Loucy (cell line): ENCODE data around the gene SUMO1.
A peak's percentile ranks its signal among the peaks of the same experiment; 100 is the strongest.

ENCODE experiments used
- H2AFZ ChIP-seq: fragments of 200-600 bp; sonication (generic); 2 replicates; pipeline ENCODE4 v1.6.0; 2016; ENCODE audit warnings: antibody characterized with exemption, mild to moderate bottlenecking, low read length, moderate library complexity
- H3F3A ChIP-seq: fragments of 200-600 bp; 2 replicates; pipeline ENCODE4 v1.6.0; 2016; ENCODE audit warnings: antibody characterized with exemption, low read depth, mild to moderate bottlenecking
- H3K27me3 ChIP-seq: fragments of 200-600 bp; sonication (generic); 2 replicates; pipeline ENCODE4 v1.6.1; 2014; ENCODE audit warnings: low read length, mild to moderate bottlenecking; ENCODE audit not compliant: insufficient read depth, poor library complexity, severe bottlenecking
- H3K36me3 ChIP-seq: fragments of 200-600 bp; sonication (generic); 2 replicates; pipeline ENCODE4 v1.6.1; 2016; ENCODE audit warnings: low read length; ENCODE audit not compliant: insufficient read depth
- H3K4me1 ChIP-seq: fragments of 200-600 bp; sonication (generic); 2 replicates; pipeline ENCODE4 v1.5.1; 2014; ENCODE audit warnings: low read length, mild to moderate bottlenecking; ENCODE audit not compliant: insufficient read depth, poor library complexity, severe bottlenecking
- H3K4me2 ChIP-seq: fragments of 200-600 bp; sonication (generic); 2 replicates; pipeline ENCODE4 v1.6.0; 2014; ENCODE audit warnings: antibody characterized with exemption, low read length, low read depth, mild to moderate bottlenecking; ENCODE audit not compliant: poor library complexity, severe bottlenecking
- H3K4me3 ChIP-seq: fragments of 200-600 bp; sonication (generic); 2 replicates; pipeline ENCODE4 v1.5.1; 2014; ENCODE audit warnings: low read length, mild to moderate bottlenecking, mixed read lengths; ENCODE audit not compliant: poor library complexity, severe bottlenecking
- H3K79me2 ChIP-seq: fragments of 200-600 bp; sonication (generic); 2 replicates; pipeline ENCODE4 v1.6.1; 2014; ENCODE audit warnings: low read length; ENCODE audit not compliant: insufficient read depth
- H3K9ac ChIP-seq: fragments of 200-600 bp; sonication (generic); 2 replicates; pipeline ENCODE4 v1.6.0; 2014; ENCODE audit warnings: mild to moderate bottlenecking, low read depth, low read length, moderate library complexity; ENCODE audit not compliant: poor library complexity, severe bottlenecking
- H3K9me2 ChIP-seq: fragments of 200-600 bp; sonication (generic); replicated peaks from 2 replicates; pipeline ENCODE4 v1.6.1; 2016; ENCODE audit warnings: low read depth, low read length, mixed read lengths
- H3K9me3 ChIP-seq: fragments of 200-600 bp; sonication (generic); 2 replicates; pipeline ENCODE4 v1.6.1; 2014; ENCODE audit warnings: mild to moderate bottlenecking, antibody characterized with exemption, low read length, low read depth; ENCODE audit not compliant: insufficient read depth
- H4K20me1 ChIP-seq: fragments of 200-600 bp; sonication (generic); 2 replicates; pipeline ENCODE4 v1.6.0; 2014; ENCODE audit warnings: antibody characterized with exemption, low read length, mild to moderate bottlenecking; ENCODE audit not compliant: insufficient read depth, poor library complexity, severe bottlenecking
- EZH2phosphoT487 ChIP-seq: fragments of 200-600 bp; IDR thresholded peaks from 2 replicates; pipeline ENCODE4 v1.6.1; 2018; ENCODE audit warnings: antibody characterized with exemption, mild to moderate bottlenecking, moderate library complexity, borderline replicate concordance
- TF ChIP-seq, protein P1 (sequence below): fragments of 200-600 bp; sonication (generic); conservative IDR thresholded peaks from 2 replicates; pipeline ENCODE4 v1.5.1; 2014; ENCODE audit warnings: mild to moderate bottlenecking, antibody characterized with exemption, low read length

The SUMO1 gene

DNA sequence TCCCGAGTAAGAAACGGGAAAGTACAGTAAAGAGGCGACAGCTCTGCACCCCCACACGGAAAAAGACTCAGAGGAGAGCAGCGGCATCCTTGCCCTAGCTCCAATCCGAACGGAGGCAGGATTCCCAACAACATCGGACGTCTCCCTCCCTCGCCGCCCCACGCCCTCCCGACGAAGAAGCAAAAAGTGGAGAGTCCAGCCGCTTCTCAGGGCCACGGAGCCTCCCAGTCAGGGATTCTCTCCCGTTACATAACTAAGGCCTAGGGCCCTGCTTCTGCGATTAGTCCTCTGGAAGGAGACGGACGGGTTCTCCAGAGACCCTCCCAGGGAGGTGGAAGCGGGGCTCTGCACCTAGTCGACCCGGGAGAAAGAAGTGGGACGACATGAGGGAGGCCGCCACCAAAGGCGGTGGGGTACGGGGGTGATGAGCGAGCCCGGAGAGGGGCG is 587 bp downstream of the SUMO1 start:
- Histone ChIP-seq H3K36me3 (no peaks in the 10 kb centered on the region), H3K4me1 (peaks cover 26% of the 10 kb centered on the region), H4K20me1 (peaks cover 46% of the 10 kb centered on the region), H2AFZ (peak overlapping the region; percentile 88; the same call in 1 of the 2 replicates), H3K9me2 (no peaks in the 10 kb centered on the region), H3K4me2 (peak overlapping the region; percentile 84), H3K79me2 (peaks cover 58% of the 10 kb centered on the region), H3K27me3 (peaks cover 5% of the 10 kb centered on the region), H3F3A (no peaks in the 10 kb centered on the region), H3K9ac (peak overlapping the region; percentile 90), H3K9me3 (no peaks in the 10 kb centered on the region), H3K4me3 (peak overlapping the region; percentile 93)
- no peak for TF ChIP-seq EZH2phosphoT487
- TF ChIP-seq, protein P1, sequence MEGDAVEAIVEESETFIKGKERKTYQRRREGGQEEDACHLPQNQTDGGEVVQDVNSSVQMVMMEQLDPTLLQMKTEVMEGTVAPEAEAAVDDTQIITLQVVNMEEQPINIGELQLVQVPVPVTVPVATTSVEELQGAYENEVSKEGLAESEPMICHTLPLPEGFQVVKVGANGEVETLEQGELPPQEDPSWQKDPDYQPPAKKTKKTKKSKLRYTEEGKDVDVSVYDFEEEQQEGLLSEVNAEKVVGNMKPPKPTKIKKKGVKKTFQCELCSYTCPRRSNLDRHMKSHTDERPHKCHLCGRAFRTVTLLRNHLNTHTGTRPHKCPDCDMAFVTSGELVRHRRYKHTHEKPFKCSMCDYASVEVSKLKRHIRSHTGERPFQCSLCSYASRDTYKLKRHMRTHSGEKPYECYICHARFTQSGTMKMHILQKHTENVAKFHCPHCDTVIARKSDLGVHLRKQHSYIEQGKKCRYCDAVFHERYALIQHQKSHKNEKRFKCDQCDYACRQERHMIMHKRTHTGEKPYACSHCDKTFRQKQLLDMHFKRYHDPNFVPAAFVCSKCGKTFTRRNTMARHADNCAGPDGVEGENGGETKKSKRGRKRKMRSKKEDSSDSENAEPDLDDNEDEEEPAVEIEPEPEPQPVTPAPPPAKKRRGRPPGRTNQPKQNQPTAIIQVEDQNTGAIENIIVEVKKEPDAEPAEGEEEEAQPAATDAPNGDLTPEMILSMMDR: no peak

DNA sequence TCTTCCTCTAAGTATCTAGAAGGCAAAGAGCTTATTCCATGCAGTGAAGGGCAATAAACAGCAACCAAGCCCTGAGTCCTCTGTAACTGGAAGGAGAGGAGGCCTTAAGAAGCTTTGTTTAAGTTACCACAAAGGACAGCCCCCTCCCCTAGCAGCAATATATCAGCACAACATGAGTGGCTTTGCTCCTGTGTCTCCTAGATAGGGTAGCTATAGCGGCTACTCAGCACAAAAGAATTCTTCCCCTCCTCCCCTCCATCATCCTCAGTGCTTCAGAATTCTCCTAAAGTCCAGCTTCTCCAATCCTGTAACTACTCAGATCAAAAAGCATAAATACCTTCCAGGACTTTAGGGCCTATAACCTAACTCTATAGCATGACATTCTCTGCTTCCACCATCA is 16.5 kb downstream of the SUMO1 start:
- Histone ChIP-seq H3K4me2 (no peak overlapping the region), H3K9me2 (no peaks in the 10 kb centered on the region), H3K9me3 (no peaks in the 10 kb centered on the region), H3K4me1 (no peaks in the 10 kb centered on the region), H4K20me1 (peaks cover 21% of the 10 kb centered on the region), H3K79me2 (peaks cover 73% of the 10 kb centered on the region), H3K9ac (no peak overlapping the region), H3K4me3 (no peak overlapping the region), H3F3A (no peaks in the 10 kb centered on the region), H2AFZ (no peak overlapping the region), H3K36me3 (peaks cover 24% of the 10 kb centered on the region; the same call in 1 of the 2 replicates), H3K27me3 (no peaks in the 10 kb centered on the region)
- TF ChIP-seq EZH2phosphoT487: no peak
- TF ChIP-seq, protein P1: no peak

DNA sequence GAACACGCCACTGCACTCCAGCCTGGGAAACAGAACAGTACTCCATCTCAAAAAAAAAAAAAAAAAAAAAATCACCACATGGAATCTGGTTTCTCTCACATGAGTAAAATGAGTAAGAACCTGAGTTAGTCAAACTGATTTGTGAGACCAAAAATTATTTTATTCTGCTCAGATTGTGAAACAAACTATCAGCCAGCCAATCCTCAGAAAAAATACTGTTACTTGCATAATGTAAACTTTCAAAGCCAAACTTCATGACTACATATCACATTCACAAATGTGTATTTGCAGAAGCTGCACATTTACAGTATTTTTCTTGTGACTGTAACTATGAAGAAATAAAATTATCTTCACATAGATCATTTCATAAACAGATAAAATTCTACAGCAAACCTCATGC is 23.2 kb downstream of the SUMO1 start:
- no peak overlapping the region for H3K4me3 ChIP-seq
- H3K9ac ChIP-seq: no peak overlapping the region
- H3K9me3 ChIP-seq: no peaks in the 10 kb centered on the region
- no peak for TF ChIP-seq EZH2phosphoT487
- TF ChIP-seq, protein P1: no peak
- no peak overlapping the region for H2AFZ ChIP-seq
- H3K9me2 ChIP-seq: no peaks in the 10 kb centered on the region
- H3K4me2 ChIP-seq: no peak overlapping the region
- H3K79me2 ChIP-seq: peaks cover 17% of the 10 kb centered on the region
- no peaks in the 10 kb centered on the region for H3K27me3 ChIP-seq
- H3K36me3 ChIP-seq: peaks cover 51% of the 10 kb centered on the region; the same call in 1 of the 2 replicates
- H4K20me1 ChIP-seq: peaks cover 9% of the 10 kb centered on the region
- H3F3A ChIP-seq: no peaks in the 10 kb centered on the region
- H3K4me1 ChIP-seq: no peaks in the 10 kb centered on the region
